Measurements from ENCODE around the gene FRMD6.

- TF ChIP-seq CTCF (IDR thresholded peaks at IDR 0.05; ENCODE audit: low read depth, low read length, poor library complexity, severe bottlenecking), result no peak
- TF ChIP-seq EZH2phosphoT487 (IDR thresholded peaks at IDR 0.05; ENCODE audit: borderline replicate concordance, low read length), result no peak
Observed at GRCh38 chr14:51704545-51704944, 52.8 kb downstream of the FRMD6 start.

Measured in DOHH2 (cell line).